ENCODE measurements around the gene PPP1R1C.
"Not testable (repeated sequence)": the region's sequence is repeated elsewhere in the genome, so short reads cannot be mapped to it uniquely, and the experiment has no call there.

PPP1R1C gene

GRCh38 chr2:182015334-182016109 is 29.9 kb downstream of the PPP1R1C start:
- no peak for DNase-seq

- no peak for DNase-seq
Measured at GRCh38 chr2:182018218-182018617, 32.6 kb downstream of the PPP1R1C start.

- no peak for DNase-seq
Measured at GRCh38 chr2:182019731-182020130, 34.1 kb downstream of the PPP1R1C start.

- DNase-seq, result no peak
Measured at GRCh38 chr2:182020286-182021070, 34.8 kb downstream of the PPP1R1C start.

- DNase-seq, result no peak
Measured at GRCh38 chr2:182023235-182023634, 37.6 kb downstream of the PPP1R1C start.

GRCh38 chr2:182030875-182031274 is 45.2 kb downstream of the PPP1R1C start:
- DNase-seq, result not testable (repeated sequence)

GRCh38 chr2:182031956-182032355 is 46.3 kb downstream of the PPP1R1C start:
- no peak for DNase-seq

- no peak for DNase-seq
Measured at GRCh38 chr2:182033449-182033848, 47.8 kb downstream of the PPP1R1C start.

- DNase-seq, result no peak
Measured at GRCh38 chr2:182038576-182038975, 52.9 kb downstream of the PPP1R1C start.

- no peak for DNase-seq
Measured at GRCh38 chr2:182043021-182043420, 57.4 kb downstream of the PPP1R1C start.

- DNase-seq, result no peak
Measured at GRCh38 chr2:182043861-182044260, 58.2 kb downstream of the PPP1R1C start.

- no peak for DNase-seq
Measured at GRCh38 chr2:182047544-182047943, 61.9 kb downstream of the PPP1R1C start.

- no peak for DNase-seq
Measured at GRCh38 chr2:182048088-182048487, 62.4 kb downstream of the PPP1R1C start.

- DNase-seq, result no peak
Measured at GRCh38 chr2:182048621-182049020, 63.0 kb downstream of the PPP1R1C start.

GRCh38 chr2:182049372-182050148 is 63.9 kb downstream of the PPP1R1C start:
- no peak for DNase-seq

- DNase-seq, result no peak
Measured at GRCh38 chr2:182050333-182051135, 64.9 kb downstream of the PPP1R1C start.

- no peak for DNase-seq
Measured at GRCh38 chr2:182055993-182056392, 70.3 kb downstream of the PPP1R1C start.

GRCh38 chr2:182057002-182057401 is 71.3 kb downstream of the PPP1R1C start:
- DNase-seq, result no peak

GRCh38 chr2:182058056-182058455 is 72.4 kb downstream of the PPP1R1C start:
- no peak for DNase-seq

- no peak for DNase-seq
Measured at GRCh38 chr2:182061739-182062138, 76.1 kb downstream of the PPP1R1C start.

GRCh38 chr2:182062329-182062972 is 76.8 kb downstream of the PPP1R1C start:
- DNase-seq, result no peak

Data from AML-193 (cell line).